KBM-7 (cell line): ENCODE data around the gene TAOK1.
"Not testable (repeated sequence)": the region's sequence is repeated elsewhere in the genome, so short reads cannot be mapped to it uniquely, and the experiment has no call there.

Source experiments
- DNase-seq: peaks from one replicate; pipeline ENCODE4 v3.0.0-alpha.2; 2015
- in situ Hi-C: fragments of 300-500 bp; cut with MboI; formaldehyde crosslinking; loops from 2 replicates; pipeline ENCODE4 v1.14.3; 2020; ENCODE audit warnings: low sequenced_read_pairs, low pct_unique_long_range_greater_than_20kb, mixed read lengths

TAOK1 gene

GRCh38 chr17:29420128-29420527 is 30.0 kb downstream of the TAOK1 start:
- DNase-seq = no peak
- in situ Hi-C loops = no loop called here

- in situ Hi-C loops = no loop called here
- no peak for DNase-seq
Observed at GRCh38 chr17:29430275-29430674, 40.1 kb downstream of the TAOK1 start.

GRCh38 chr17:29433541-29433940 is 43.4 kb downstream of the TAOK1 start:
- DNase-seq = peak; percentile 75
- in situ Hi-C loops = no loop called here

GRCh38 chr17:29434550-29434949 is 44.4 kb downstream of the TAOK1 start:
- in situ Hi-C loops = no loop called here
- DNase-seq = no peak

- DNase-seq = no peak
- in situ Hi-C loops = no loop called here
Observed at GRCh38 chr17:29442451-29442850, 52.3 kb downstream of the TAOK1 start.

- in situ Hi-C loops = no loop called here
- no peak for DNase-seq
Observed at GRCh38 chr17:29443041-29443739, 53.0 kb downstream of the TAOK1 start.

- in situ Hi-C loops = no loop called here
- no peak for DNase-seq
Observed at GRCh38 chr17:29444589-29444988, 54.4 kb downstream of the TAOK1 start.

GRCh38 chr17:29445844-29446243 is 55.7 kb downstream of the TAOK1 start:
- DNase-seq = no peak
- in situ Hi-C loops = no loop called here

GRCh38 chr17:29449865-29450671 is 59.9 kb downstream of the TAOK1 start:
- in situ Hi-C loops = no loop called here
- no peak for DNase-seq

GRCh38 chr17:29451121-29451742 is 61.1 kb downstream of the TAOK1 start:
- no peak for DNase-seq
- in situ Hi-C loops = no loop called here

GRCh38 chr17:29458066-29458465 is 67.9 kb downstream of the TAOK1 start:
- DNase-seq = no peak
- in situ Hi-C loops = no loop called here

- no peak for DNase-seq
- in situ Hi-C loops = no loop called here
Observed at GRCh38 chr17:29461483-29462206, 71.5 kb downstream of the TAOK1 start.

- in situ Hi-C loops = no loop called here
- no peak for DNase-seq
Observed at GRCh38 chr17:29469276-29469675, 79.1 kb downstream of the TAOK1 start.

GRCh38 chr17:29473437-29473836 is 83.3 kb downstream of the TAOK1 start:
- in situ Hi-C loops, DNase-seq: not testable (repeated sequence)

- DNase-seq = no peak
- in situ Hi-C loops = no loop called here
Observed at GRCh38 chr17:29474297-29474696, 84.1 kb downstream of the TAOK1 start.

- no peak for DNase-seq
- in situ Hi-C loops = no loop called here
Observed at GRCh38 chr17:29475891-29476290, 85.7 kb downstream of the TAOK1 start.

- DNase-seq, in situ Hi-C loops: not testable (repeated sequence)
Observed at GRCh38 chr17:29480249-29480928, 90.2 kb downstream of the TAOK1 start.

- in situ Hi-C loops = no loop called here
- DNase-seq = no peak
Observed at GRCh38 chr17:29483503-29483902, 93.3 kb downstream of the TAOK1 start.

- in situ Hi-C loops = no loop called here
- DNase-seq = no peak
Observed at GRCh38 chr17:29495011-29495410, 104.8 kb downstream of the TAOK1 start.
